HS-5 (cell line): Measurements from ENCODE around the gene BRICD5.
"Not testable (repeated sequence)": the region's sequence is repeated elsewhere in the genome, so short reads cannot be mapped to it uniquely, and the experiment has no call there.

Experiments
- DNase-seq: peaks from one replicate; pipeline ENCODE4 v3.0.0-alpha.2; 2012; ENCODE audit warnings: low read depth

BRICD5 gene

GRCh38 chr16:2210386-2211365 is at the start of gene BRICD5:
Gene BRICD5, minus strand, starts transcription at chr16:2210863. Its CDS starts 30 bp downstream, at chr16:2210833.
- DNase-seq, result no peak

GRCh38 chr16:2260250-2260649 is 49.6 kb upstream of the BRICD5 start:
- DNase-seq, result no peak

GRCh38 chr16:2258530-2258929 is 47.9 kb upstream of the BRICD5 start:
- not testable (repeated sequence) for DNase-seq

- no peak for DNase-seq
Observed at GRCh38 chr16:2257726-2258125, 47.1 kb upstream of the BRICD5 start.

- no peak for DNase-seq
Observed at GRCh38 chr16:2256531-2257140, 46.0 kb upstream of the BRICD5 start.

- DNase-seq, result no peak
Observed at GRCh38 chr16:2253293-2253692, 42.6 kb upstream of the BRICD5 start.

GRCh38 chr16:2252806-2253148 is 42.1 kb upstream of the BRICD5 start:
- DNase-seq, result no peak

GRCh38 chr16:2251296-2252111 is 40.8 kb upstream of the BRICD5 start, which contains the start of gene ECI1:
Gene ECI1, minus strand, starts transcription at chr16:2251587. Its CDS starts 21 bp downstream, at chr16:2251566.
- DNase-seq, result peak; percentile 78

- no peak for DNase-seq
Observed at GRCh38 chr16:2250652-2251295, 40.1 kb upstream of the BRICD5 start.

GRCh38 chr16:2246301-2246885 is 35.7 kb upstream of the BRICD5 start:
- DNase-seq, result no peak

- no peak for DNase-seq
Observed at GRCh38 chr16:2244926-2245795, 34.5 kb upstream of the BRICD5 start.

- DNase-seq, result no peak
Observed at GRCh38 chr16:2244301-2244700, 33.6 kb upstream of the BRICD5 start.

GRCh38 chr16:2243781-2244180 is 33.1 kb upstream of the BRICD5 start:
- DNase-seq, result no peak

- no peak for DNase-seq
Observed at GRCh38 chr16:2243031-2243528, 32.4 kb upstream of the BRICD5 start.

GRCh38 chr16:2242598-2242997 is 31.9 kb upstream of the BRICD5 start:
- DNase-seq, result no peak

- DNase-seq, result not testable (repeated sequence)
Observed at GRCh38 chr16:2240331-2240730, 29.7 kb upstream of the BRICD5 start.

- DNase-seq, result no peak
Observed at GRCh38 chr16:2238838-2239675, 28.4 kb upstream of the BRICD5 start.

- no peak for DNase-seq
Observed at GRCh38 chr16:2238150-2238837, 27.6 kb upstream of the BRICD5 start.
